HUES64 (cell line): ENCODE results near the gene LRRC8B.

Experiments used
- H3K27ac ChIP-seq: 2 replicates; pipeline ENCODE4 v1.7.0; 2013; ENCODE audit warnings: low read depth, low read length, inconsistent platforms
- H3K27me3 ChIP-seq: 2 replicates; pipeline ENCODE4 v1.6.1; 2013; ENCODE audit warnings: mild to moderate bottlenecking, low read length; ENCODE audit not compliant: insufficient read depth
- H3K36me3 ChIP-seq: 2 replicates; pipeline ENCODE4 v1.6.1; 2013; ENCODE audit warnings: mild to moderate bottlenecking, low read length; ENCODE audit not compliant: insufficient read depth
- H3K4me1 ChIP-seq: 2 replicates; pipeline ENCODE4 v1.6.1; 2013; ENCODE audit warnings: mild to moderate bottlenecking, low read length, moderate library complexity; ENCODE audit not compliant: insufficient read depth
- H3K4me3 ChIP-seq: 2 replicates; pipeline ENCODE4 v1.5.1; 2013; ENCODE audit warnings: mild to moderate bottlenecking, low read length, moderate library complexity
- H3K9ac ChIP-seq: 2 replicates; pipeline ENCODE4 v1.6.1; 2013; ENCODE audit warnings: mild to moderate bottlenecking, low read depth, low read length
- H3K9me3 ChIP-seq: 2 replicates; pipeline ENCODE4 v1.6.1; 2013; ENCODE audit warnings: low read depth, low read length; ENCODE audit not compliant: insufficient read depth
- WGBS: fragments of 150-250, 120-280 bp; methylation state at CpG from one replicate; pipeline ENCODE4 v1.1.7; 2013; ENCODE audit warnings: missing lambda C conversion rate; 5-methylcytosine and 5-hydroxymethylcytosine counted together

The LRRC8B gene

DNA sequence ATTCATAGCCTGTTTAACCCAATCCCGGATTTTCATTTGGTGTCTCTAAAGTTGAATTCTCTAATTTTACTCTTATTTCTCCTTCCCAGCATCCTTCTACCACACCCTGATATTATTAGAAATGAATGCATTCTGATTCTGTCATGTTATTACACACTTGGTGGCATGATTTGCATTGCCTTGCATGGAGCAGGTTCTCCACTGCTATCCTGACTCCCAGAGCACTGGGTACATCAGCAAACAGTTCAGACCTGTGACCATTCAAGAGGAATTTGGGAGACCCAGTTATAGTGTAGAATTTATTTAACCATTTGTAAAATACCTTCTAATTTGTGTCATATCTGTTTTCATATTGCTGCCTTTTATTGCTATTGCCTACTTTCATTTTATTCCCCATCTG lies 2.6 kb downstream of the LRRC8B start:
- Histone ChIP-seq H3K36me3 (peaks cover 11% of the 10 kb centered on the region; the same call in 1 of the 2 replicates), H3K9me3 (no peaks in the 10 kb centered on the region), H3K27ac (no peak overlapping the region), H3K9ac (no peak overlapping the region), H3K4me3 (no peak overlapping the region), H3K27me3 (no peaks in the 10 kb centered on the region), H3K4me1 (peaks cover 63% of the 10 kb centered on the region)
- WGBS, result 100% methylated on average over 1 of the region's 1 CpG

DNA sequence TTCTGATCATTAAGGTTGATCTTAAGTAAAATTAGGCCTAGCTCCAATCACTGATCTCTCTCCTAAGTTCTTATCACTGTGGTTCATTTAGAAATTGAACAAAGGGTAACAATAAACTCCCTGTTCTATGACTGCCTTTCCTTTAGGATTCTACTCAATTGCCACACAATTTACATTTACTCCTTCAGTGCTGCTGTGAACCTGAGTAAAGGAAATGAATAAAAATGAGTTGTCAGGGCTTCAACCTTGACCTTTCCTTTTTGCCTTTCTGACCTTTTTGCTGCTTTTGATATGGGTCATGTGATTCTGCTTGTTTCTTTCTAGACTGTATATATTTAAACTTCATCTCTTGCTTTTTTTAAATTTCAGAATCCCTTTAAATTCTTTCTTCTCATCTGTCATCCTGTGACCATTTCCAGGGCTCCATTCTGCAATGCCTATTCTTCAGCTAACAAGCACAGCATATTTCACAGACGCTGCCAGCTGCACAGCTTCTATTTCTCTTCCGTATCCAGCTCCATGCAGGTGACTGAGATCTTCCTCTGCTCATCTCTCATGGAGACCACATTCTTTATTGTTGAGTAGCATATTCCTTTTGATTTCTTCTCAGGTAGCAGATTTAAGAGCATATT lies 3.2 kb downstream of the LRRC8B start:
- Histone ChIP-seq H3K36me3 (peaks cover 11% of the 10 kb centered on the region; the same call in 1 of the 2 replicates), H3K4me1 (peaks cover 59% of the 10 kb centered on the region), H3K4me3 (no peak overlapping the region), H3K9ac (no peak overlapping the region), H3K27me3 (no peaks in the 10 kb centered on the region), H3K27ac (no peak overlapping the region; the same call in 1 of the 2 replicates), H3K9me3 (no peaks in the 10 kb centered on the region)
- 75% methylated on average over 2 of the region's 2 CpGs for WGBS

DNA sequence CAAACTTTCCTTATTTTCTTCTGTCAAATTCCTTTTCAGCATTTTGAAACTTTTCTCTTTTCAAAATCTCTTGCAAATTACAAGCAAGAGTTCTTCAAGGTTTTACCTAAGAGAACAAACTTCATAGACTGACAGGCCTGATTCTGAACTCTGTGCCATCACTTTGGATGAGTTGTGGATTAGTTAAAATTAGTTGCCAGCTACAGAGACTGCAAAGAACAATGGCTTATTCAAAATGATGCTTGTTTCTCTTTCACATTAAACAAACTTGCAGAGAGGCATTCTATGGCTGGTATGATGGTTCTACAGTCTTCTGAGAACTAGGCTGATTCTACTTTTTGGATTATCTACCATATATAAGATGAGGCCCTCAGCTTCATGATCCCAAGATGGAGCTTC lies 3.8 kb downstream of the LRRC8B start:
- H3K9ac ChIP-seq, result no peak overlapping the region
- H3K9me3 ChIP-seq, result no peaks in the 10 kb centered on the region
- no peak overlapping the region for H3K27ac ChIP-seq
- no peaks in the 10 kb centered on the region for H3K27me3 ChIP-seq
- H3K4me1 ChIP-seq, result peaks cover 61% of the 10 kb centered on the region
- H3K4me3 ChIP-seq, result no peak overlapping the region
- peaks cover 11% of the 10 kb centered on the region; the same call in 1 of the 2 replicates for H3K36me3 ChIP-seq

DNA sequence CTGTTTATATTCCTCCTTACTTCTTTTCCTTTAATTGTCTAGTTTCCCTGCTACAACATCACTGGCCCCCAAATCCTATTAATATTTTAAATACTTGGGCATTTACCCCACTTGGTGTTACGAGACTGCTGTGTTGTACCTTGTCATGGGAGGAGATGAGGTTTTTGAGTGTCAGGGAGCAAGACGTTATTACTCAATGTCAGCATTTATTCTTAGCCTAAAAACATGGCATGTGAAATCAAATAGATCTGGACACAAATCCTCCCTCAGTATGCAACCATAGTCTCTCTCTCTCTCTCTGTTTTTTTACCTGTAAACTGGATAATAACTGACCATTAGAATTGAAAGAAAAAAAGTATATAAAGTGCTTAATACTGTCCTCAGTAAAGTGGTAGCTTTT lies 4.6 kb downstream of the LRRC8B start:
- Histone ChIP-seq H3K36me3 (peaks cover 11% of the 10 kb centered on the region; the same call in 1 of the 2 replicates), H3K27me3 (no peaks in the 10 kb centered on the region), H3K9ac (no peak overlapping the region), H3K4me3 (no peak overlapping the region), H3K27ac (no peak overlapping the region), H3K4me1 (peaks cover 59% of the 10 kb centered on the region), H3K9me3 (no peaks in the 10 kb centered on the region)
- WGBS, result 87% methylated on average over 2 of the region's 2 CpGs

DNA sequence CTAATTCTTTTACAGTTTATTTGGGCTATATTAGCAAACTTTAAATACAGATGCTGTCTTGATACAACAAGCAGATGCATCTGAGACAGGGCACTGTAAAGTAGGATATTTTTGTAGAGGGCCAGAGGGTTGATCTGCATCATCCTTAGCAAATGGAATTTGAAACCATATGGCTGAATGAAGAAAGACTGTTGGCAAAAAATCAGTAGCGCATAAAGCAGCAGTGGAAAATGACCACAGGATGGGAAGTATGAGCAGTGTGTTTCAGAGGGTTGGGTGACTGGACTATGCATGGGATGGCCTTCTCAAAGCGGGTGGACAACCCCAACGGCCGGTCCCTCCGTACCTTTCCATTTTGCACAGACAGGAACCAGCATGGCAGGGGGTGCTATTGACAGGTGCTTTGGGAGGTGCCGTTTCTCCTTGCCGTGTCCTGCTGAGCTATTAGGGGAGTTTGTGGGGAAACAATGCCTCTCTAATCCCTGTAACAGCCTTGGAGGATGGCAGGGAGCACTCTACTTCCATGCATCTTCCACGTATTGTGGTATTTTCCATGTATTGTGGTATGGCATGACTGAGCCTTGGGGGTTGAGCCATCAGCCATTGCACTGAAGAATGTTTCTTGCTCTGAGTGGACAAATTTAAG lies 5.9 kb downstream of the LRRC8B start:
- 30% methylated on average over 8 of the region's 8 CpGs for WGBS
- Histone ChIP-seq H3K36me3 (peaks cover 11% of the 10 kb centered on the region; the same call in 1 of the 2 replicates), H3K27me3 (no peaks in the 10 kb centered on the region), H3K4me3 (peak overlapping the region; percentile 4; the same call in 1 of the 2 replicates), H3K27ac (peak overlapping the region; percentile 44; the same call in 1 of the 2 replicates), H3K4me1 (peaks cover 57% of the 10 kb centered on the region), H3K9ac (no peak overlapping the region), H3K9me3 (no peaks in the 10 kb centered on the region)

DNA sequence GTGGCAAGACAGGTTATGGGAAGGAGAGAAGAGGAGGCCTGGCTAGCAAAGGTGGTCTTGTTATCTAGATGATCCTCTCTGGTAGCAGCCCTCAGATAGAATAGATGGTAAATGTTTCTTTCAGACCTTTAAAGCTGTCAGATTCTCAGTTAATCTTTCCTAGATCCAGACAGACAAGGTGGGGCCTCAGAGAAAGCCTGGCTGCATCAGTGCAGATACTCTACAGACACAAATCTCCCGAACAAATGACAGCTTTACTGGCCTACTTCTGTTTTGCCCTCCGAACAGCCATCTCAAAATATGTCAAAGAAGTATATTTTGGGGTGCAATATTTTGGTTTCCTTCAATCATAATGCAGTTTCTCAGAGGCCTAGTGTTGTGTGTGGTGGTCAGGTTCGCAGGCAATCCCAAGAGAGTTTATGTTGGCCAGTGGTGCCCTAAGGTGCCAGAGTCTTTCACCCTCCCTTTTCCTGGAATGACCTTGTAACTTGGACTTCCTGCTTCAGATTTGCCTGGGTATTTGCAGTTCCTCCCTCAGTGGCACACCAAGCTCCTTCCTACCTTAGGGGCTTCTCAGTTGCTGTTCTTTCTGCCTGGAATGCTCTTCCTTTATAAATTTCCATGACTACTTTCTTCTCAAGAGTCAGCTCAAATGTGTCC lies 7.0 kb downstream of the LRRC8B start:
- H3K9ac ChIP-seq, result no peak overlapping the region
- peaks cover 50% of the 10 kb centered on the region for H3K4me1 ChIP-seq

DNA sequence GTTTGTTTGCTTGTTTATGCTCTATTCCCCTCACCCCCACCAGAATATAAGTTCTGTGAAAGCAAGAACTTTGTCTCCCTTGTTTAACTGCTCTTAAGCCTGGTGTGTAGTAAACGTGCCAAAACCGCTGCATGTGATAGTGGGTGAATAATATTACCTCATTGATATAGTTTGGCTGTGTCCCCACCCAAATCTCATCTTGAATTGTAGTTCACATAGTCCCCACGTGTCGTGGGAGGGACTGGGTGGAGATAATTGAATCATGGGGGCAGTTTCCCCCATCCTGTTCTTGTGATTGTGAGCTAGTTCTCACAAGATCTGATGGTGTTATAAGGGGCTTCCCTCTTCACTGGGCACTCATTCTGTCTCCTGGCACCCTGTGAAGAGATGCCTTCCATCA lies 7.6 kb downstream of the LRRC8B start:
- no peak overlapping the region for H3K27ac ChIP-seq
- peaks cover 11% of the 10 kb centered on the region; the same call in 1 of the 2 replicates for H3K36me3 ChIP-seq
- no peaks in the 10 kb centered on the region for H3K9me3 ChIP-seq
- no peak overlapping the region for H3K4me3 ChIP-seq
- H3K9ac ChIP-seq, result no peak overlapping the region
- peaks cover 45% of the 10 kb centered on the region for H3K4me1 ChIP-seq
- H3K27me3 ChIP-seq, result no peaks in the 10 kb centered on the region
- WGBS, result 94% methylated on average over 3 of the region's 4 CpGs

More for the DNA sequence above, 7.0 kb downstream of the LRRC8B start:
- H3K36me3 ChIP-seq, result peaks cover 11% of the 10 kb centered on the region; the same call in 1 of the 2 replicates
- H3K9me3 ChIP-seq, result no peaks in the 10 kb centered on the region
- H3K27me3 ChIP-seq, result no peaks in the 10 kb centered on the region
- no peak overlapping the region for H3K27ac ChIP-seq
- H3K4me3 ChIP-seq, result no peak overlapping the region
- WGBS, result 96% methylated on average over 2 of the region's 3 CpGs

GRCh38 chr1:89532866-89533265 lies 8.2 kb downstream of the LRRC8B start:
- Histone ChIP-seq H3K4me1 (peaks cover 38% of the 10 kb centered on the region), H3K9ac (no peak overlapping the region), H3K27ac (no peak overlapping the region), H3K36me3 (peaks cover 11% of the 10 kb centered on the region; the same call in 1 of the 2 replicates), H3K4me3 (no peak overlapping the region), H3K27me3 (no peaks in the 10 kb centered on the region), H3K9me3 (no peaks in the 10 kb centered on the region)
- WGBS, result 100% methylated on average over 1 of the region's 1 CpG

DNA sequence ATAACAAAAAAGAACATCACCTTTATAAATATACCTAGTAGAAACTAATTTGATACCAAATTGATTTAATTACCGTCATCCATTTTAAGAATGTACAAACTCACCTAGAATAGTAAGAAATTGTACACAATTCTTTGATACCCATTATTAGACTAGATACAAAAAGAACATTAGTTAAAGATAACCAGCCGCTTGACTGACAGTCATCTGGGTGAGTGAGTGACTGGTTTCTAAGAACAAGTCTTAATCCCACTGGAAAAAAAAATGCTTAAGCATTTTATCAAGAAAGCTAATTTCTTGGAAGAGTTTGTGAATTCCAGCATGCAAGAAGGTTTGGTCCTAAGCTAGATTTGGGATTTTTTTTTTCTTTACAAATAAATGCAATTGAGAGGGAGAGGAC lies 10.9 kb downstream of the LRRC8B start:
- no peaks in the 10 kb centered on the region; the same call in 1 of the 2 replicates for H3K36me3 ChIP-seq
- WGBS, result 100% methylated on average over 2 of the region's 2 CpGs
- H3K4me3 ChIP-seq, result no peak overlapping the region
- no peak overlapping the region for H3K9ac ChIP-seq
- H3K4me1 ChIP-seq, result peaks cover 22% of the 10 kb centered on the region
- H3K9me3 ChIP-seq, result no peaks in the 10 kb centered on the region
- no peaks in the 10 kb centered on the region for H3K27me3 ChIP-seq
- H3K27ac ChIP-seq, result no peak overlapping the region

GRCh38 chr1:89536555-89537341 lies 12.1 kb downstream of the LRRC8B start:
- no peak overlapping the region for H3K27ac ChIP-seq
- 90% methylated on average over 5 of the region's 5 CpGs for WGBS

More at GRCh38 chr1:89536555-89537341, 12.1 kb downstream of the LRRC8B start:
- Histone ChIP-seq H3K4me3 (no peak overlapping the region), H3K4me1 (peaks cover 10% of the 10 kb centered on the region), H3K36me3 (no peaks in the 10 kb centered on the region; the same call in 1 of the 2 replicates), H3K9ac (no peak overlapping the region), H3K9me3 (no peaks in the 10 kb centered on the region), H3K27me3 (no peaks in the 10 kb centered on the region)
